Measurements from ENCODE around the gene ASB16.
A peak's percentile ranks its signal among the peaks of the same experiment; 100 is the strongest.

ASB16 gene

GRCh38 chr17:44219616-44220212 is 49.2 kb downstream of the ASB16 start, which contains the start of gene UBTF:
Gene UBTF, minus strand, starts transcription at chr17:44219675. Its CDS starts 1,446 bp downstream, at chr17:44218229.
- H3K9me2 ChIP-seq (replicated peaks; ENCODE audit: insufficient read depth, low read length): no peaks in the 10 kb centered on the region
- no peak for TF ChIP-seq EZH2 (optimal IDR thresholded peaks at IDR 0.05; ENCODE audit: low read depth, low read length)
- TF ChIP-seq EZH2phosphoT487 (IDR thresholded peaks at IDR 0.05; ENCODE audit: low read length): no peak
- no peak for TF ChIP-seq CTCF (IDR thresholded peaks at IDR 0.05; ENCODE audit: low read length)
- peak within 1 kb of the TSS; percentile 54; the same call in 1 of the 2 replicates for H2AFZ ChIP-seq (ENCODE audit: low read length)
- H3K4me2 ChIP-seq (ENCODE audit: low read depth, low read length): peak within 1 kb of the TSS; percentile 81
- peak; percentile 71 for DNase-seq
- peak within 1 kb of the TSS; percentile 96 for H3K4me3 ChIP-seq (ENCODE audit: low read length)
- H3K27me3 ChIP-seq (replicated peaks; ENCODE audit: insufficient read depth, low read length): no peaks in the 10 kb centered on the region
- H3K27ac ChIP-seq (ENCODE audit: low read length): peak within 1 kb of the TSS; percentile 88
- H3K36me3 ChIP-seq (replicated peaks; ENCODE audit: insufficient read depth, low read length): peaks cover 14% of the 10 kb centered on the region
- no peaks in the 10 kb centered on the region for H3K9me3 ChIP-seq (replicated peaks; ENCODE audit: insufficient read depth, low read length)
- peaks cover 55% of the 10 kb centered on the region for H3K79me2 ChIP-seq (ENCODE audit: low read length)
- H3K4me1 ChIP-seq (ENCODE audit: low read length): peaks cover 18% of the 10 kb centered on the region
- H3K9ac ChIP-seq (ENCODE audit: low read length): peak within 1 kb of the TSS; percentile 97
- H3F3A ChIP-seq (ENCODE audit: insufficient read depth, low read length): peaks cover 29% of the 10 kb centered on the region; the same call in 1 of the 2 replicates
- H4K20me1 ChIP-seq (ENCODE audit: insufficient read depth, low read length): no peaks in the 10 kb centered on the region

- no peak for TF ChIP-seq EZH2phosphoT487 (IDR thresholded peaks at IDR 0.05; ENCODE audit: low read length)
- no peak for TF ChIP-seq CTCF (IDR thresholded peaks at IDR 0.05; ENCODE audit: low read length)
- no peak for TF ChIP-seq EZH2 (optimal IDR thresholded peaks at IDR 0.05; ENCODE audit: low read depth, low read length)
These were observed 49.9 kb downstream of the ASB16 start for GRCh38 chr17:44220213-44221083.

GRCh38 chr17:44221084-44221861 is 50.8 kb downstream of the ASB16 start:
- Histone ChIP-seq H4K20me1 (ENCODE audit: insufficient read depth, low read length) (no peaks in the 10 kb centered on the region), H3K27ac (ENCODE audit: low read length) (peak overlapping the region; percentile 65; the same call in 1 of the 2 replicates), H3K4me2 (ENCODE audit: low read depth, low read length) (peak overlapping the region; percentile 99), H3F3A (ENCODE audit: insufficient read depth, low read length) (peaks cover 29% of the 10 kb centered on the region; the same call in 1 of the 2 replicates), H3K79me2 (ENCODE audit: low read length) (peaks cover 39% of the 10 kb centered on the region), H3K9me2 (replicated peaks; ENCODE audit: insufficient read depth, low read length) (no peaks in the 10 kb centered on the region), H2AFZ (ENCODE audit: low read length) (peak overlapping the region; percentile 91), H3K27me3 (replicated peaks; ENCODE audit: insufficient read depth, low read length) (no peaks in the 10 kb centered on the region), H3K9me3 (replicated peaks; ENCODE audit: insufficient read depth, low read length) (no peaks in the 10 kb centered on the region), H3K4me1 (ENCODE audit: low read length) (peaks cover 10% of the 10 kb centered on the region), H3K9ac (ENCODE audit: low read length) (peak overlapping the region; percentile 72), H3K4me3 (ENCODE audit: low read length) (peak overlapping the region; percentile 86), H3K36me3 (replicated peaks; ENCODE audit: insufficient read depth, low read length) (0 out of 2 replicates have a peak, but pooled peaks cover 2% of the 10 kb centered on the region)
- DNase-seq: peak; percentile 74
- TF ChIP-seq EZH2 (optimal IDR thresholded peaks at IDR 0.05; ENCODE audit: low read depth, low read length) (no peak), EZH2phosphoT487 (IDR thresholded peaks at IDR 0.05; ENCODE audit: low read length) (no peak), CTCF (IDR thresholded peaks at IDR 0.05; ENCODE audit: low read length) (no peak)

More at GRCh38 chr17:44220213-44221083, 49.9 kb downstream of the ASB16 start:
- Histone ChIP-seq H3K27ac (ENCODE audit: low read length) (peak overlapping the region; percentile 80), H3K4me1 (ENCODE audit: low read length) (peaks cover 18% of the 10 kb centered on the region), H3K9me2 (replicated peaks; ENCODE audit: insufficient read depth, low read length) (no peaks in the 10 kb centered on the region), H3K36me3 (replicated peaks; ENCODE audit: insufficient read depth, low read length) (peaks cover 10% of the 10 kb centered on the region), H2AFZ (ENCODE audit: low read length) (peak overlapping the region; percentile 54; the same call in 1 of the 2 replicates), H3K9ac (ENCODE audit: low read length) (peak overlapping the region; percentile 97), H3K9me3 (replicated peaks; ENCODE audit: insufficient read depth, low read length) (no peaks in the 10 kb centered on the region), H3K4me2 (ENCODE audit: low read depth, low read length) (peak overlapping the region; percentile 99), H3F3A (ENCODE audit: insufficient read depth, low read length) (peaks cover 29% of the 10 kb centered on the region; the same call in 1 of the 2 replicates), H3K79me2 (ENCODE audit: low read length) (peaks cover 48% of the 10 kb centered on the region), H4K20me1 (ENCODE audit: insufficient read depth, low read length) (no peaks in the 10 kb centered on the region), H3K4me3 (ENCODE audit: low read length) (peak overlapping the region; percentile 96), H3K27me3 (replicated peaks; ENCODE audit: insufficient read depth, low read length) (no peaks in the 10 kb centered on the region)
- peak; percentile 60 for DNase-seq
